GM18907 (cell line): ENCODE measurements around the gene PACRG.

Experiments
- ATAC-seq: cut with Tn5 transposase; IDR thresholded peaks from one replicate; pipeline ENCODE4 v1.9.1; 2021; ENCODE audit warnings: mild to moderate bottlenecking, moderate library complexity; ENCODE audit not compliant: unreplicated experiment

Gene PACRG

GRCh38 chr6:163228041-163228440 lies 500.3 kb downstream of the PACRG start:
- ATAC-seq = no peak

GRCh38 chr6:163229050-163229449 lies 501.3 kb downstream of the PACRG start:
- ATAC-seq = no peak

- ATAC-seq = no peak
These were observed 503.1 kb downstream of the PACRG start for GRCh38 chr6:163230901-163231300.

GRCh38 chr6:163231356-163232014 lies 503.7 kb downstream of the PACRG start:
- no peak for ATAC-seq

- no peak for ATAC-seq
These were observed 504.3 kb downstream of the PACRG start for GRCh38 chr6:163232015-163232523.

GRCh38 chr6:163232649-163233048 lies 504.9 kb downstream of the PACRG start:
- no peak for ATAC-seq

- ATAC-seq = no peak
These were observed 509.3 kb downstream of the PACRG start for GRCh38 chr6:163237110-163237509.

GRCh38 chr6:163239572-163240340 lies 512.0 kb downstream of the PACRG start:
- no peak for ATAC-seq

GRCh38 chr6:163240556-163240955 lies 512.8 kb downstream of the PACRG start:
- ATAC-seq = no peak

- ATAC-seq = no peak
These were observed 513.9 kb downstream of the PACRG start for GRCh38 chr6:163241683-163242082.

- ATAC-seq = no peak
These were observed 515.3 kb downstream of the PACRG start for GRCh38 chr6:163243083-163243482.

GRCh38 chr6:163243692-163244589 lies 516.2 kb downstream of the PACRG start:
- no peak for ATAC-seq

- no peak for ATAC-seq
These were observed 520.3 kb downstream of the PACRG start for GRCh38 chr6:163248051-163248450.

GRCh38 chr6:163249651-163250101 lies 521.9 kb downstream of the PACRG start:
- no peak for ATAC-seq

GRCh38 chr6:163250116-163250515 lies 522.3 kb downstream of the PACRG start:
- ATAC-seq = no peak

GRCh38 chr6:163252061-163252591 lies 524.4 kb downstream of the PACRG start:
- no peak for ATAC-seq

- no peak for ATAC-seq
These were observed 525.9 kb downstream of the PACRG start for GRCh38 chr6:163253556-163254213.

GRCh38 chr6:163254341-163254835 lies 526.6 kb downstream of the PACRG start:
- ATAC-seq = no peak

- no peak for ATAC-seq
These were observed 527.5 kb downstream of the PACRG start for GRCh38 chr6:163255265-163255664.

- ATAC-seq = no peak
These were observed 531.9 kb downstream of the PACRG start for GRCh38 chr6:163259689-163260088.
